B cell (primary cell): ENCODE data around the gene CDHR5.

Source experiments
- CTCF ChIP-seq: fragments of 200-600 bp; IDR thresholded peaks from one replicate; pipeline ENCODE4 v1.8.0; 2022; ENCODE audit warnings: antibody characterized with exemption, mild to moderate bottlenecking
- EZH2 ChIP-seq: IDR thresholded peaks from 2 replicates; pipeline ENCODE4 v1.6.1; 2012; ENCODE audit warnings: borderline replicate concordance, low read depth, mild to moderate bottlenecking, moderate library complexity, low read length; ENCODE audit not compliant: insufficient read depth, poor library complexity, severe bottlenecking

DNA sequence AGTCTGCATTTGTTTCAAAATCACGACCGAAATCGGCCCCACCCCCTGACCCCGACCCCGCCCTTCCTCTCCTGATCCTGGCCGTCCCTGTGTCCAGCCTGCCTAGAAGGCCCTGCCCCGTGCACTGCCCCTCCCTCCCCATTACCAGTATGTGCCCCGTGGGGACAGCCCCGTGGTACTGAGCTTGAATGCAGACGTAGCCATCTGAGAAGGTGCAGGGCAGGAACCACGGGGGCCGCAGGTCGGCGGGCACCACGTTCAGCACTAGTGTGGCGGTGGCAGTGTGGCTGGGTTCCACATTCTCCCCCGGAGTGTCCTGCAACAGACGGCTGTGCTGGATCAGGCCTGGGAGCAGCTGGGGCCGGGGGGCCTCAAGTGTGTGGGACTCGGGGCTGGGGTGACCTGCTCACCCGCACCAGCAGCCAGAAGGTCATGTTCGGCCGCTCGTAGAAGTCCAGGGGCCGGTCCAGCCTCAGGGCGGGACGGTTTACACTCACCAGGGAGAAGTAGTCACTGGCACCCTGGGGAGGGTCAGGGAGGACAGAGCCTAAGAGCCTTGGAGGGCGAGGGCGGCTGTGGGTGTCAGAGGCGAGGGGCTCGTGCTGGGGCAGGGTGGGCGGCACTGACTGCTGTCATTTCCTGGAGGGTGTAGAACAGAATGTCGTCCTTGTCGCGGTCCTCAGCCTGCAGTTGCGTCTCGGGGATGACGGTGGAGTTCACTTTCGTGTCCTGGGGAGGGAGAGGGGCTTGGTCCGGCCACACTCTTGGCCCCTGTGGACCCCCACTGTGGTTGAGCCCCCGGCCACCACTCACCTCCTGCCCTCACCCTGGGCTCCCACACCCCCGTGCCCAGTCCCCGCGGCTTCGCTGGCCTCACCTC lies 3.6 kb downstream of the CDHR5 start:
- no peak for TF ChIP-seq CTCF
- no peak for TF ChIP-seq EZH2
